HG03039 (cell line): ENCODE data around the gene SHROOM2.
A peak's percentile ranks its signal among the peaks of the same experiment; 100 is the strongest.

ENCODE experiments used
- ATAC-seq: cut with Tn5 transposase; IDR thresholded peaks from one replicate; pipeline ENCODE4 v1.9.1; 2021; ENCODE audit warnings: mild to moderate bottlenecking, moderate library complexity; ENCODE audit not compliant: unreplicated experiment

SHROOM2 gene

GRCh38 chrX:9862953-9863352 lies 76.7 kb downstream of the SHROOM2 start:
- no peak for ATAC-seq

DNA sequence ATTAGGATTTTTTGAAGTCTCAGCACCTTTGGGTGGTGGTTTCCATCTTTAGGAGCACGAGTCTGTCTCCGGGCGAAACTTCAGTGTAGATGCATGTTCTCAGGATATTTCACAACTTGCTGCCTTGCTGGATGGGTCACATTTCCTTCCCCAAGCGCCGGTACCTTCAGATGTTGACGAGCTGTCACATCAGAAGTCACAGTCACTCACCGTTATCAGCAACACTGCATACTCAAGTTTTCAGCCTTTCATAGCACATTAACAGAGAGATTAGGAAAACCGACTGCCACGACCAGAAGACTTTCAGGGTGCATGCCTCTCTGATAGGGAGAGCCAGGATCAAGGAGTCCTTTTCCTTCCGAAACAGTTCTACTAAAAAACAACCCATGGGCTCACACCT lies 77.8 kb downstream of the SHROOM2 start:
- ATAC-seq: no peak

GRCh38 chrX:9865804-9866472 lies 79.7 kb downstream of the SHROOM2 start:
- no peak for ATAC-seq

GRCh38 chrX:9866633-9867032 lies 80.4 kb downstream of the SHROOM2 start:
- ATAC-seq: no peak

- no peak for ATAC-seq
Measured at GRCh38 chrX:9867226-9867625, 81.0 kb downstream of the SHROOM2 start.

- no peak for ATAC-seq
Measured at GRCh38 chrX:9867753-9868152, 81.5 kb downstream of the SHROOM2 start.

GRCh38 chrX:9871701-9872268 lies 85.6 kb downstream of the SHROOM2 start:
- no peak for ATAC-seq

- ATAC-seq: no peak
Measured at GRCh38 chrX:9873360-9873759, 87.1 kb downstream of the SHROOM2 start.

DNA sequence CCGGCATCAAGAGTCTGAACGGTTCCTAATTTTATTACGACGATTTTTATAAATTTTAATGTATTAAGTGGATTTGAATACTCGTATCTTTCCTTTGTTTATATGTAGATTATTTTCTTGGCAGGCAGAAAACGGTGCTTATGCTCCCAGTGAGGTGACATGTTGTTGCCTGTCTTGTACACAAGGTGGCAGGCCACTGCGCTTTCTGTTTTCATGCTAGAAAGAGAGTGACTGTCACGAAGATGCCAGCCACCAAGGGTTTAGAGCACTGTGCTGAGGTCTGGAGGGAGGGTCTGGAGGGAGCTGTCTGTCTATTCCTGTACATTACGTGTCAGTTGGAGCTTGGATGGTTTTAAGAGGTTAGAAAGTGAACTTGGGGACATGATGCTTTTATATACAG lies 87.7 kb downstream of the SHROOM2 start:
- peak; percentile 64 for ATAC-seq

DNA sequence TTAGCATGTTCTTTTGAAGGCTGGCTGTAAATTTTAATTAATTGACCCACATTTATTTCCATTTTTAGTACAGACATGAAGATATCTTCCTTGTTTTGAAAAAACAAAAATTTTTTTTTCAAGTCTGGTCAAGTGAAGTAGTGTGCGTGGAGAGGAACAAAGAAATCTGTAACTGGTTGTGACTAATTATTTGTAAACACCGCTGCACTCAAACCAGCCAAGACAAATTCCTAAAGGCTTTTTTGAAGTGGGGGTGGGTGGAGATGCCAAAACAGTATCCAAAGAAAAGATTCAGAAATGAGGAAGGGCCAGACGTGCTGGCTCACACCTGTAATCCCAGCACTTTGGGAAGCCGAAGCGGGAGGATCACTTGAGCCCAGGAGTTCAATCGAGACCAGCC lies 88.3 kb downstream of the SHROOM2 start:
- ATAC-seq: no peak

DNA sequence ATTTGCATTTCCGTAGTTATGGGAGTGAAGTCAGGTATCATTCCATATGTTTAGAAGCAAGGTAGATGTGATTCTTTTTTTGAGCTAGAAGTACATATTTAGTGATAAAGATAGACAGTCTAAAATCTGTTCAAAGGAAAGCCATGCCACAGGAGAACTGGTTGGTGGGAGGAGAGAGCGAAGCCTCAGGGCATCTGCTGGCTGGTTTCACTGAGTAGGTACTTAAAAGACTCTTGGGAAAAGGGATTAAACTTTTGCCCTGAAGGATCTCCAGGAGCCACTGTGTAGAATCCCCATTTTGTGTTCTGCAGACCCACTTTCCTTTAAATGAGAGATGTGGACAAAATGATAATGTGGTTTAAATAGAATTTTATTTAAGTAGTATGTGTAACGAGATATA lies 89.6 kb downstream of the SHROOM2 start:
- ATAC-seq: no peak

- no peak for ATAC-seq
Measured at GRCh38 chrX:9876201-9876600, 90.0 kb downstream of the SHROOM2 start.

- ATAC-seq: no peak
Measured at GRCh38 chrX:9878146-9878820, 92.1 kb downstream of the SHROOM2 start.

DNA sequence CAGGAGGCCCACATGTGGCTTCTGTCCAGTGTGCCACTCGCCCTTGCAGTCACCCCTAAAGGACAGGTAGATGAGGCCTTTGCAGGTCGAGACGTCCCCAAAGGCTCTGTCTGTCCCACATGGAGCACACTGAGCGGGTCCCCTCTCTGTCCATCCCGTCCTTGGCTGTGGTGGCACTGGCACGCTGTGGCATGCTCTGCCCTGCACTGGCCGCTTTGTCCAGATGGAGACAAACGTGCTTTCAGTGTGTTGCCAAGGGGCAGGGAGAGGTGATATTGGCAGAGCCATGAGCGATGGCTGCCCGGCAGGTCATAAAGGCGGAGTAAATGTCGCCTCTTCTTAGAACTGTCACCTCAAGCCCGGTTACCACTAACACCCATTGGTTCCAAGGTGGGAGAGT lies 94.0 kb downstream of the SHROOM2 start:
- ATAC-seq: no peak

DNA sequence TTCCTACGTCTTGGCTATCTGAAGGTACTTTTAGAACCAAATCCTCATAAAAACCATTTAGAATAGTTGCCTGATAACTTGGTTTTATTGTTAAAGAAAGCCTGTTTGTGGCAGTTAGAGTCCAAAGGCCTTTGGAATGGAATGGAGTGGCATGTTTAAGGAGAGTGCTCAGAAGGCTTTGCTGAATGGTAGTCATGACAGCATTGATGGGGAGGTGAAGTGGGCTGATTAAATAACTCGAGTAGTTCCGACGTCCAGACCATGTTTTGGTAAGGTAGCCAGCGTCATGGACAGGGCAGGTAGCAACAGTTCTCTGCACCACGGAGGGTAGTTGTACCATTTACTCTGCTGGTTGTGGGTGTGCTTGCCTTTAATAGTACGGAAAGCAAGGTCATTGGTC lies 94.6 kb downstream of the SHROOM2 start:
- ATAC-seq: no peak

DNA sequence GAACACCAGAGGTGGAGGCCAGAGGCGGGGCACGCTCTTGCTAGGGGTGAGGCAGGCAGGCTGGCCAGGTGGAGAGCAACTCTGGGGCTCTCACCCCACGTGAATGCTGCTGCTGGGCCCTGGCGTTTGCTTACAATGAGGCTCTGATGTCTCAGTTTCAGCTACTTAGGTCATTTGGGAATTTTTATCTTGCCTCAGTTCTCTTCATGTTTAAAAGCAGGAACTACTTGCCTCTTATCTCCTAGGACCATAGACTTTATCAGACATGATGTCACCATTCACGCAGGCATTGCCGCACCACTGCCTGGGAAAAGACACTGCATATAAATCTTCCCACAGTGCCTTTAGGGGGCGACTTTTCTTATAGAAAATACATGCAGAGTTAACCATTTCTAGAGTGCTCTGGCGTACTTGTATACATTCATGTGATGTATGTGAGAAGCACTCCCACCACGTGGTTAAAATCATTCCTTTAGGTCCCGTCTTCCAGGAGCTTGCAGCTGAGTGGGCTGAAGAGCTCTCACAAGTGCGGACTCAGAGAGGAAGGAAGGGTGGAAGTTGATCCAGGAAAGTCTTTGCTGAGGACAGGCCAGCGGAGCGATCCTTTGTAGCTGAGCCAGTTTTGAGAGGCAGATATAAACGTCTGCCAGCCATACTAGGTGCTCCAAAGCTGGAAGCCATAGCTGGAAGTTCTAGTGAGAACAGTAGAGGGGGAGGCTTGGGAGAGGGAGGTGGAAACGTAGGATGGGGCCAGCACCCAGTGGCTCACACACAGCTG lies 96.6 kb downstream of the SHROOM2 start:
- no peak for ATAC-seq

DNA sequence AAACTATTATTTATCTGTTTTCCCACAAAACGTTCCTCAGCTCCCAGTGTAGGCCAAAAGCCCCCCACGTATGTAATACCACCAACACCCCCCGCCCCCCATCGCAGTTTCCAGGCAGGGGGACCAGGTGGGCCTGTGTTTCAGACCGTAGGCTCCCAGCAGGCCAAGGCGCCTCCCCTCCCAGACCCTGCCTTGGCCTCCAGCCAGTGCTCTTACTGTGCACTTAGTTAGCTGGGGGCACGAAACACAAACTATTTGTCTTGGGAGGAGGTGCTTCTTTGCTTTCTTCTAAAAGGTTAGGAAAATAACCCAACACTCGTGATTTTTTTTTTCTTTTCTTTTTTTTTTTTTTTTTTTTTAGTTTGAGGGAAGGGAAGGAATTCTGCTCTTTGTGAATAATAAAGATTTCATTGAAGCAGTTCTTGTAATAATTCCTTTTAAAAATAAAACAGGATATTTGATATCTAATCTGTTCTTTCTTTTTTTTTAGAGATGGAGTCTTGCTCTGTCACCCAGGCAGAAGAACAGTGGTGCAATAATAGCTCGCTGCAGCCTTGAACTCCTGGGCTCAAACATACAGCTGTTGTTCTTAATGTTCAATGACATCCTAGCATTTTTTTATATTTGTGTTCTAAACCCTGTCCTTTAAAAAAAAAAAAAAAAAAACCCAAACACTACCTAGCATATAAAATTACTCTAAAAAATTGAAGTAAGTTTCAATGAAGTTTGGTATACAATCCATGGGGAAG lies 98.0 kb downstream of the SHROOM2 start:
- ATAC-seq: no peak

DNA sequence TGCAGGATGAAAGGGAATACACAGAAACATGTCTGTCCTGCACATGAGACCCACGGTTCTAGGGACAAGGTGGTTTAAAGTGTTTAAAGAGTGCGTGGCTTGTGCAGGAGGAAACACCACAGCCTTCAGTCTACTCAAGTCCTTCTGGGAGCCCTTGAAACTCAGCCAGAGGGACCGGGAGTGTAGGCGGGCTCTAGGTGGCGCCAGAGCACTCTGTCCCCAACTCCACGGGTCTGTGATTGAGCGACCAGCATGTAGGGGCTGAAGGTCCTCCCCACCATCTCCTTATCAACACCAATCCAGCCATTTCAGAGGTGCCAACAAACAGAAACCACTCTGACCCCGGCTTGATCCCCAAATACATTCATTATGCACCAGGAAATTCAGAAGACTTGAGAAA lies 98.9 kb downstream of the SHROOM2 start:
- no peak for ATAC-seq

GRCh38 chrX:9887659-9888297 lies 101.5 kb downstream of the SHROOM2 start:
- ATAC-seq: no peak

DNA sequence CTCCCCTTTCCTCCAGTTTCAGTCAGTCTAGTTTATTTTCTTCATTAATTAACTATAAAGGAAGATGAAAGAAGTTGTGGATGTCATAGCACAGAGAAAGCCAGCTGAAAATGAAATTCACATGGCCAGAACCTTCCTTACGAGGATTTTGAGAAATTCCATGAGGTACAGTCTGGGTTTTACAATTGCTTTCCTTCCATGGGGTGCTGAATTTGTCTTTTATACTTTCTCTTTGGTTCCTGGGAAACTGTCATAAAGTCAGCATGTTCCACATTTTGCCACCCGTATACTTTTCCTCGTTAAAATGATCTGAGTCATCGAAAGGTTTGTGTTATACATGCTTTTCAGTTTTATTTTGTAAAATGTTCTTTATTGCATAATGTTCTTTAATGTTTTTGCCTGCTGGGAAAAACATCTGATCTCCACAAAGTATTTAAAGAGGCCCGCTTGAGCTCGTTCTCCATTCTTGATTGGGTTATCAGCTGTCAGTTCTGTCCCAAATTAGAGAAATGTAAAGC lies 102.8 kb downstream of the SHROOM2 start:
- ATAC-seq: no peak
